Spleen (tissue), 11 donors: ENCODE measurements around the gene SPTBN1. TPM values are rescaled to one million over a fixed set of nuclear protein-coding genes. Genes with fewer than 3 reads are reported as not detected.

Experiments used
- DNase-seq: peaks from one replicate; pipeline ENCODE4 v3.0.0-alpha.2; 2020
- H3K27ac ChIP-seq, 8 donors: fragments of 200-600 bp; sonication (generic) in 7 of 8; 1 replicate in 4 of 8; 2 replicates in 4 of 8; pipeline versions ENCODE4 v1.5.0 to v1.8.0; 2016 to 2021; ENCODE audit warnings: inconsistent platforms in 4 of 8, mild to moderate bottlenecking in 4 of 8, moderate library complexity in 1 of 8
- H3K27me3 ChIP-seq, 7 donors: fragments of 200-600 bp; sonication (generic) in 6 of 7; replicated peaks in 1 of 7; 1 replicate in 4 of 7; 2 replicates in 3 of 7; pipeline versions ENCODE4 v1.5.0 to v1.8.0; 2016 to 2021; ENCODE audit warnings: inconsistent platforms in 3 of 7, mild to moderate bottlenecking in 1 of 7
- H3K36me3 ChIP-seq, 6 donors: fragments of 200-600 bp; sonication (generic) in 5 of 6; 1 replicate in 4 of 6; 2 replicates in 2 of 6; pipeline versions ENCODE4 v1.5.0 to v1.8.0; 2016 to 2021; ENCODE audit warnings: inconsistent platforms in 2 of 6
- H3K4me1 ChIP-seq, 6 donors: fragments of 200-600 bp; sonication (generic) in 5 of 6; 1 replicate in 3 of 6; 2 replicates in 3 of 6; pipeline versions ENCODE4 v1.5.0 to v1.8.0; 2016 to 2021; ENCODE audit warnings: inconsistent platforms in 3 of 6
- H3K4me3 ChIP-seq, 8 donors: fragments of 200-600 bp; sonication (generic) in 7 of 8; 1 replicate in 4 of 8; 2 replicates in 4 of 8; pipeline versions ENCODE4 v1.5.0 to v1.8.0; 2016 to 2021; ENCODE audit warnings: inconsistent platforms in 4 of 8, mild to moderate bottlenecking in 4 of 8, moderate library complexity in 2 of 8
- H3K9me3 ChIP-seq, 8 donors: fragments of 200-600 bp; sonication (generic) in 7 of 8; 1 replicate in 4 of 8; 2 replicates in 4 of 8; pipeline versions ENCODE4 v1.5.0 to v1.8.0; 2016 to 2021; ENCODE audit warnings: inconsistent platforms in 4 of 8
- POLR2A ChIP-seq, 3 donors: fragments of 450-650 bp; IDR thresholded peaks; one replicate each; pipeline ENCODE4 v1.5.1; 2017; ENCODE audit warnings: antibody characterized with exemption in 3 of 3, mild to moderate bottlenecking in 1 of 3
- POLR2AphosphoS5 ChIP-seq, 3 donors: sonication (generic); formaldehyde crosslinking; IDR thresholded peaks; one replicate each; pipeline ENCODE4 v1.5.1; 2017; ENCODE audit warnings: antibody characterized with exemption in 3 of 3
- WGBS, 5 donors: extraction: QIAGEN DNeasy Blood & Tissue Kit in 3 of 5; methylation state at CpG; one replicate each; pipeline versions ENCODE4 v1.1.5 to v1.1.7; 2013 to 2018; 5-methylcytosine and 5-hydroxymethylcytosine counted together
- intact Hi-C: fragments of 100-400 bp; cut with DNase I; formaldehyde crosslinking; loops from one replicate; pipeline ENCODE4 v1.15.0; 2023; ENCODE audit warnings: low total_unique reads
- polyA plus RNA-seq, 3 donors: library from polyadenylated mRNA; stranded (reverse); fragments of 200-250 nt; gene quantifications; one replicate each; pipeline ENCODE4 v1.2.1, GENCODE V29; 2013
- total RNA-seq, 7 donors: library from RNA; depleted of rRNA in 3 of 7; stranded (reverse); fragments of >200 nt in 3 of 7; fragmentation: NEBNext Ultra II Directional in 4 of 7; extraction: Animal tissue kit (Norgen Biotek cat#: 25700) in 4 of 7; gene quantifications; one replicate each; pipeline versions ENCODE4 v1.1.0 to v1.2.1, GENCODE V29; 2016 to 2021
- TF ChIP-seq, protein P1 (sequence below), 11 experiments: fragments of 200-600 bp in 7 of 11; fragments of 450-650 bp in 4 of 11; sonication (generic) in 4 of 11; IDR thresholded peaks in 8 of 11; conservative IDR thresholded peaks in 3 of 11; 1 replicate in 7 of 11; 2 replicates in 4 of 11; pipeline versions ENCODE4 v1.4.0 to v1.8.0; 2016 to 2021; ENCODE audit warnings: antibody characterized with exemption in 11 of 11, inconsistent platforms in 4 of 11, mild to moderate bottlenecking in 1 of 11
- donor health status: healthy with polysubstance abuse.
- donor health status: DM: no; HTN: no; CAD: no; lungs with moderate emphysema.
- donor health status: DM: no; HTN: no; CAD: no.
- donor health status: Bipolar disorder and iron deficiency.
- donor health status: healthy.
- donor health status: DM: no; HTN: no; CAD: no.
- donor health status: DM: yes; HTN: yes; CAD: no.

SPTBN1 gene
- total and polyA plus RNA-seq, 10 donors, result 32.7 to 352 (median 269) TPM

DNA sequence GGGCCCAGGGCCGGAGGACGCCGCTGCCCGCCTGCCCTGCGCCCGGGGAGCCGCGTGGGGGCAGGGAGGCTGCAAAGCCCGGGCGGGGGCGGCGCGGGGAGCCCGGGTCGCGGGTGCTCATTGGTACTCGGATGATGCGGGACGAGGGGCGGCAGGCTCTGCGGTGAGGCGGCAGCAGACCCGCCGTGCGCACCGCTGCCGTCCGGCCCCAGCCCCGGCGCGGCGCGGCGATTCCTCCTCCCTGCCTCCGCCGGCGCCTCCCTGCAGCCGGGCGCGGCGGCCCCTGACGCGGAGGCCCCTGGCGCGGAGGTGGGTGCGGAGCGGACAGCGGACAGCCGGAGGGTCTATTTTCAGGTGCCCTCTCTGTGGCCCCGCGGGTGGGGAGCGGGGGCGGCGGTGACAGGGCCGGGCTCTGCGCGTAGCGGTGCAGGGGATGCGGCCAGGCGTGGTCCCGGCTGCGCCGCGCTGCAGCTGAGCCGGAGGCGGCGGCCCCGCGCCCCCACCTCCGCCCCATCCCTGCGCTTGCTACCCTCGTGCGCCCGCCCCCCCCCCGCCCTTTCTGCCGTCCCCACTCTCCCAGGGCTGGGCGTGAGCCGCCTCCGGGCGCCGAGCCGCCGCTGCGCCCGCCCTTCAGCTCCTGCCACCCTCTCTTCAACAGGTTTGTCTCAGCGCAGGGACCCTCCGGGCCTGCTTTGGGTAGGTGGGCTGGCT, 640 bp downstream of the SPTBN1 start:
- H3K27ac ChIP-seq, result peak overlapping the region; percentile 55 to 95 (median 90)
- peaks cover 0 to 67% (median 33%) of the 10 kb centered on the region in 7 donors for H3K27me3 ChIP-seq
- 0 to 1% (median 0%) methylated on average over 2 to 87 of the region's 87 CpGs; no CpG with 5 or more reads in 1 of the 5 donors for WGBS, 5 donors
- peaks cover 10 to 64% (median 41%) of the 10 kb centered on the region in 6 donors for H3K4me1 ChIP-seq
- H3K36me3 ChIP-seq, result no peaks in the 10 kb centered on the region
- peak; percentile 74 for DNase-seq
- no peaks in the 10 kb centered on the region for H3K9me3 ChIP-seq
- intact Hi-C loops, result loop anchor here (10.0 kb wide), 1 partner anchor 252 kb away; no protein-coding TSS in a partner anchor
- peak overlapping the region; percentile 57 to 90 (median 74) for H3K4me3 ChIP-seq
- TF ChIP-seq POLR2AphosphoS5 (IDR thresholded peaks at IDR 0.05), result no peak
- TF ChIP-seq, protein P1, sequence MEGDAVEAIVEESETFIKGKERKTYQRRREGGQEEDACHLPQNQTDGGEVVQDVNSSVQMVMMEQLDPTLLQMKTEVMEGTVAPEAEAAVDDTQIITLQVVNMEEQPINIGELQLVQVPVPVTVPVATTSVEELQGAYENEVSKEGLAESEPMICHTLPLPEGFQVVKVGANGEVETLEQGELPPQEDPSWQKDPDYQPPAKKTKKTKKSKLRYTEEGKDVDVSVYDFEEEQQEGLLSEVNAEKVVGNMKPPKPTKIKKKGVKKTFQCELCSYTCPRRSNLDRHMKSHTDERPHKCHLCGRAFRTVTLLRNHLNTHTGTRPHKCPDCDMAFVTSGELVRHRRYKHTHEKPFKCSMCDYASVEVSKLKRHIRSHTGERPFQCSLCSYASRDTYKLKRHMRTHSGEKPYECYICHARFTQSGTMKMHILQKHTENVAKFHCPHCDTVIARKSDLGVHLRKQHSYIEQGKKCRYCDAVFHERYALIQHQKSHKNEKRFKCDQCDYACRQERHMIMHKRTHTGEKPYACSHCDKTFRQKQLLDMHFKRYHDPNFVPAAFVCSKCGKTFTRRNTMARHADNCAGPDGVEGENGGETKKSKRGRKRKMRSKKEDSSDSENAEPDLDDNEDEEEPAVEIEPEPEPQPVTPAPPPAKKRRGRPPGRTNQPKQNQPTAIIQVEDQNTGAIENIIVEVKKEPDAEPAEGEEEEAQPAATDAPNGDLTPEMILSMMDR (IDR thresholded peaks at IDR 0.05 in 8 of 11, conservative IDR thresholded peaks at IDR 0.05 in 3 of 11), result no peak
- TF ChIP-seq POLR2A (IDR thresholded peaks at IDR 0.05), result no peak

DNA sequence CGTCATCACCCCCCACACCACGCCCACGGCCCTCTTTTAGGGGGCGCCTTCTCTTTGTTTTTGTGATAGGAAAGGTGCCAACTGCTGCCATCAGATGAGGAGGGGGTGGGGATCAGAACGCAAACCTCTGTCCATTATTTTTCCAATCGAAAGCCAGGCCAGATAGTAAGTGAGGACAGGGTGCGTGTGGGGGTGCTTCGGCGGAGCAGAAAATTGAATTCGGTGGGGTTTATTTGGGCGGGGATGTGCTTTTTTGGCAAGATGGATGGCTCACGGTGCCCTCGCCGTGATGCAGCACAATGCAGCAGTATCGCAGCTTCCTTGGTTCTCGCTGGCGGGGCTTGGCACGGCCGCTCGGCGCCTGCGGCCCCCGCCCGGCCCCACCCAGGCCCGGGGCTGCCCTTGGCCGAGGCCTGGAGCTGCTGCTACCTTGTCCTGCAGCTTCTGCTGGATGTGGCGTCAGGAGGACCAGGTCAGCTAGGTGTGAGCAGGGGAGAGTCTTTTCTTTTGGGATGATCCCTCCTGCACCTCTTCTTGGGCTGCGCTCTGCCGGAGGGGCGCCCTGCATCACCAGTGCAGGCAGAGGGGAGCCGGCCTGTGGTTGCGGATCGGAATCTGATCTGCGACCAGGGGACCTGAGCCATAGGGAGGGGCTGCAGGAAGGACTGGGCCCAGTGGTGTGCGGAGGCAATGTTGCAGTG, 1.3 kb downstream of the SPTBN1 start:
- Histone ChIP-seq H3K36me3 (no peaks in the 10 kb centered on the region), H3K4me3 (peak overlapping the region; percentile 57 to 90 (median 74)), H3K4me1 (peaks cover 10 to 70% (median 41%) of the 10 kb centered on the region in 6 donors), H3K9me3 (no peaks in the 10 kb centered on the region), H3K27ac (peak overlapping the region; percentile 55 to 95 (median 90)), H3K27me3 (peaks cover 0 to 67% (median 33%) of the 10 kb centered on the region in 7 donors)
- DNase-seq, result peak; percentile 81
- 0 to 2% (median 1%) methylated on average over 26 to 35 of the region's 35 CpGs for WGBS, 5 donors
- TF ChIP-seq POLR2AphosphoS5 (IDR thresholded peaks at IDR 0.05) (peak in 2 of 3 donors; percentile 57 to 75), POLR2A (IDR thresholded peaks at IDR 0.05) (no peak)
- intact Hi-C loops, result loop anchor here (10.0 kb wide), 1 partner anchor 253 kb away; no protein-coding TSS in a partner anchor

DNA sequence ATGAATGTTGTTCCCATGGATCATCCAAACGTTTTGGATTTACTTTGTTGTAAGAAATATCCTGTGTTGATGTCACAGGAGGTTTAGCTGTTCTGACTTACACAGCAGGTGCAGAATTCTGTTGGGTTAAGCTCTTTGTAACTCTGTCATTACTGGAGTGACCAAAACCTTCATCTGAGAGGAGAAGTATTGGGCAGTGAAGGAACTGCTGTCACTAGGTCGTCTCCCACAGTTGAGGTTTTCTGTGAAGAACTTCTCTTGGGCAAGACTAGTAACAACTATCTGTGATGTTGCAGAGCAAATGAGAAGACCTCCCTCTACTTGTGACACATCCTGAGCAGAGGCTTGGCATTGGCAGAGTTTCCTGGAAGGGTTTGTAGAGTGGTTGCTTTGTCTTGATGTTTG, 2.9 kb downstream of the SPTBN1 start:
- no peak for DNase-seq
- H3K27ac ChIP-seq, result peak overlapping the region in 4 of 8 donors; percentile 42 to 95 (median 88)
- 9 to 28% (median 12%) methylated on average over 2 of the region's 2 CpGs for WGBS, 5 donors

DNA sequence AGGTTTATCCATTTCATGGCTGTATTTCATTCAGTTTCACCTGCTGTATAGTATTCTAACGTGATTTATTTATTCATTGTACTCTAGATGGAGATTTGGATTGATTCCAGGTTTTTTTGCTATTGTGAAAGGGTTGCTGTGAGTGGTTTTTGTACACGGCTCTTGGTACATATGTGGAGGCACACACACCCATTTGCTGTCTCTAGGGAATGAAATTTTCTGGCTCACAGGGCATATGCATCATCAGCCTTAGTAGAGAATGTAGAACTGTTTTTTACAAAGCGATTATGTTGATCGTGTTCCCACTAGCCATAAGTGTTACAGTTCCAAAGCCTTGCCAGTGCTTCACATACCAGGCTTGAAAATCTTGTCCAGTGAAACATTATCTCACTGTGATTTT, 5.1 kb downstream of the SPTBN1 start:
- peaks cover 5 to 85% (median 29%) of the 10 kb centered on the region in 6 donors for H3K4me1 ChIP-seq
- no peak for DNase-seq
- H3K9me3 ChIP-seq, result no peaks in the 10 kb centered on the region
- TF ChIP-seq, protein P1 (IDR thresholded peaks at IDR 0.05 in 8 of 11, conservative IDR thresholded peaks at IDR 0.05 in 3 of 11), result no peak
- no peak for TF ChIP-seq POLR2A (IDR thresholded peaks at IDR 0.05)
- TF ChIP-seq POLR2AphosphoS5 (IDR thresholded peaks at IDR 0.05), result no peak
- peaks cover 0 to 64% (median 22%) of the 10 kb centered on the region in 7 donors for H3K27me3 ChIP-seq
- peak overlapping the region in 3 of 8 donors; percentile 13 to 42 (median 35) for H3K27ac ChIP-seq
- WGBS, 5 donors, result 56 to 76% (median 63%) methylated on average over 4 of the region's 4 CpGs
- H3K36me3 ChIP-seq, result no peaks in the 10 kb centered on the region
- no peak overlapping the region for H3K4me3 ChIP-seq
- intact Hi-C loops, result no loop called here

More for the DNA sequence above, 2.9 kb downstream of the SPTBN1 start:
- no peaks in the 10 kb centered on the region for H3K9me3 ChIP-seq
- peaks cover 0 to 73% (median 33%) of the 10 kb centered on the region in 7 donors for H3K27me3 ChIP-seq
- peak overlapping the region in 4 of 8 donors; percentile 74 to 90 (median 78) for H3K4me3 ChIP-seq
- intact Hi-C loops, result loop anchor here (10.0 kb wide), 1 partner anchor 254 kb away; no protein-coding TSS in a partner anchor
- no peak for TF ChIP-seq POLR2A (IDR thresholded peaks at IDR 0.05)
- TF ChIP-seq POLR2AphosphoS5 (IDR thresholded peaks at IDR 0.05), result no peak
- TF ChIP-seq, protein P1 (IDR thresholded peaks at IDR 0.05 in 8 of 11, conservative IDR thresholded peaks at IDR 0.05 in 3 of 11), result no peak
- no peaks in the 10 kb centered on the region for H3K36me3 ChIP-seq
- H3K4me1 ChIP-seq, result peaks cover 10 to 84% (median 41%) of the 10 kb centered on the region in 6 donors
